SH-SY5Y (cell line): ENCODE measurements around the gene RAB27A.

Experiments used
- GATA2 ChIP-seq: IDR thresholded peaks from 2 replicates; pipeline ENCODE4 v1.6.1; 2011; ENCODE audit warnings: mild to moderate bottlenecking, low read depth, low read length
- GATA3 ChIP-seq: IDR thresholded peaks from 2 replicates; pipeline ENCODE4 v1.6.1; 2011; ENCODE audit warnings: low read depth, mild to moderate bottlenecking, low read length, moderate library complexity

RAB27A gene

DNA sequence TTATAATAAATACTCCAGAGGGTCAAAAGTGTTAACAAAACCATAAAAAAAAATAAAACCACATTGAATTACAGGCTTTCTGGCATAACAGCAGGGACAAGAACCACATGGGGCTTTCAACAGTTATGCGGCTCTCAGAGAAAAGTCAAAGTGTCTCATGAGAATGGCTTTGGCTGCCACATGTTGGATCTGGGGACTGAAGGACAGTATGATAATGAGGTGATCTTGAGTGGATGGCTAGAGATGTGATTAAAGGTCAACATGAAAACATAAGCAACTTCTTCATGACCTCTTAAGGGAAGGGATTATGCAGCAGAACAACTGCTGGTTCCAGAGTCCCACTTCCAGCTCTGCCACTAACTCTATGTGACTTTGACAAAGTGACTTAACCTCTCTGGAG, 5.2 kb downstream of the RAB27A start:
- no peak for TF ChIP-seq GATA2
- no peak for TF ChIP-seq GATA3

- TF ChIP-seq GATA3 = no peak
- no peak for TF ChIP-seq GATA2
Measured at GRCh38 chr15:55283379-55284147, 6.0 kb downstream of the RAB27A start.

- TF ChIP-seq GATA2 = no peak
- TF ChIP-seq GATA3 = no peak
Measured at GRCh38 chr15:55282284-55282833, 7.3 kb downstream of the RAB27A start.

DNA sequence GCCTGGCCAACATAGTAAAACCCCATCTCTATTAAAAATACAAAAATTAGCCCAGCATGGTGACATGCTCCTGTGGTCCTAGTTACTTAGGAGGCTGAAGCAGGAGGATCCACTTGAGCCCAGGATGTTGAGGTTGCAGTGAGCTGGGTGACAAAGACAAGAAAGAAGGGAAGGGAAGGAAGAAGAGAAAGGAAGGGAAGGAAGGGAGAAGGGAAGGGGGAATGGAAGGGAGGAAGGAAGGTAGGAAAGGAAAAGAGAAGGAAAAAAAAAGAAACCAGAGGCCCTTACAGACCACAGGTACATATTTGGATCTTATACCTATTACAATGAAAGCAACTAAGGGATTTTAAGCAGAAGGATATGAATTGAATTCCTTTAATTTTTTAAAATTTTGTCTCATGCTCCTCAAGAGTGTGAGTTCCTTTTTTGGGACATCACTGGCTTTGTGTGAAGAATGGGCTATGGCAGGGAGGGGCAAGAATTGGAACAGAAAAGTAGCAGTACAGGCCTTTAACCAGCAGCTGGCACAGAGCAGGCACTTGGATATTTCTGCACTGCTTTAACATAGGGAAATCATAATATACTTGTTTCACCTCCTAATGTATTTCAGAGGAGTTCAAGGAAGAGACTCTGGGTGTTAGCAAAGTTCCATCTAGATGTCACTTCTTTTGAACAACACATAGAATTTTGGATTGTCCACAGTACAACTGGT, 7.9 kb downstream of the RAB27A start:
- TF ChIP-seq GATA3 (no peak), GATA2 (no peak)

- TF ChIP-seq GATA3 = no peak
- no peak for TF ChIP-seq GATA2
Measured at GRCh38 chr15:55279746-55280351, 9.8 kb downstream of the RAB27A start.

DNA sequence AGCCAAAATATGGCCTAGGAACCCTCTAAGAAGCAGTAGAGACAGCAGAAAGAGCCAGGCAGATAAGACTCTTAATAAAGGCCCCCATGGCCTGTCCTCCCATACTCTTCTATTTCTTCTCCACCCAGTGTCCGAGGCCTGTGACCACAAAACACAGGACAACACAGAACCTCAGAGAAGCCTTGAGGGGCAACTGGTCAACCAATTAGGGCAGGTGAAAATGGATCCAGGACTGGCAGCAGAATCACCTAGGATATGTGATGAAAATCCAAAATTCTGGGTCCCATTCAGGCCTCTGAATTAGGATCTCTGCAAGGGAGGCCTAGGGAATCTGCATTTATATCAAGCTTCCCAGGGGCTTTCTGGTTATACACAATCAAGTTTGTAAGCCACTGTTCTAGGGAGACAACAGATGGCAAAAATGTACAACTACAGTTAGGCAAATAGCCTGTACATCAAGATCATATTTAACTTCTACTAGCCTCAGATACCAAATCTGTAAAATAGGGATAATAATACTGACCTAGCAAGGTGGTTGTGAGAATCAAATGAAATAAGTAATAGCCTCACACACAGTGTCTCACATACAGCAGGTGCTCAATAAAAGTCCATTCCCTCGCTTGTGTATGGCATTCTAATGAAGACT, 10.4 kb downstream of the RAB27A start:
- TF ChIP-seq GATA2 (no peak), GATA3 (no peak)

GRCh38 chr15:55277715-55278114, 11.9 kb downstream of the RAB27A start:
- no peak for TF ChIP-seq GATA2
- no peak for TF ChIP-seq GATA3

DNA sequence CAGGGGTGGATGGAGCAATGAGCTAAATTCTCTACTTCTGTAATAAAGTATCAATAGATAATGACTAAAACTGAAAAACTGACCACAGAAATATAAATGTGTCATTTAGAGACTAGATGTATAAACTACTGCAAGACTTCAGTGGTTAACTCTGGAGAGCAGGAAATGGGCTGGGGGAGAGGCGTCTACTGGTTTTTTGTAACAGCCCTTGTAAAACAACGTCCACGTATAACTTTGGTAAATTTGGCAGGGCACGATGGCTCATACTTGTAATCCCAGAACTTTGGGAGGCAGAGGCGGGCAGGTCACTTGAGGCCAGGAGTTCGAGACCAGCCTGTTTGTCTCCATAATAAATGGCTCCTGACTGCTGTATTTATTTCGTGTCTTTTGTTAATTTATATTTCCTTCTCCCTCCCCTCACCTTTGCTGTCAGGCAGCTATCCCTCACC, 12.5 kb downstream of the RAB27A start:
- TF ChIP-seq GATA3 (no peak), GATA2 (no peak)

DNA sequence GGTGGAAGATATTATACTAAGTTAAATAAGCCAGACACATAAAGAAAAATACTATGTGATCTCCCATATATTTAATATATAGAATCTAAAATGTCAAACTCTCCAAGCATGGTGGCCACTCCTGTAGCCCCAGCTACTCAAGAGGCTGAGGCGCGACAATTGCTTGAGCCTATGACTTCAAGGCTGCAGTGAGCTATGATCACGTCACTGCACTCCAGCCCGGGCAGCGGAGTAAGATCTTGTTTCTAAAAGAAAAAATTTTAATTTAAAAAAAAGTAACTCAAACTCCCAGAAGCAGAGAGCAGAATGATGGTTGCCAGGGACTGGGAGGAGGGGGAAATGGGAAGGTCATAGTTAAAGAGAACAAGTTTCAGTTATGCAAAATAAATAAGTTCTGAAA, 13.3 kb downstream of the RAB27A start:
- TF ChIP-seq GATA3 = no peak
- no peak for TF ChIP-seq GATA2

GRCh38 chr15:55270291-55270690, 19.3 kb downstream of the RAB27A start:
- TF ChIP-seq GATA2 = no peak
- no peak for TF ChIP-seq GATA3

- no peak for TF ChIP-seq GATA2
- TF ChIP-seq GATA3 = no peak
Measured at GRCh38 chr15:55268176-55268695, 21.4 kb downstream of the RAB27A start.

- TF ChIP-seq GATA3 (no peak), GATA2 (no peak)
Measured at GRCh38 chr15:55267401-55268175, 22.0 kb downstream of the RAB27A start.

DNA sequence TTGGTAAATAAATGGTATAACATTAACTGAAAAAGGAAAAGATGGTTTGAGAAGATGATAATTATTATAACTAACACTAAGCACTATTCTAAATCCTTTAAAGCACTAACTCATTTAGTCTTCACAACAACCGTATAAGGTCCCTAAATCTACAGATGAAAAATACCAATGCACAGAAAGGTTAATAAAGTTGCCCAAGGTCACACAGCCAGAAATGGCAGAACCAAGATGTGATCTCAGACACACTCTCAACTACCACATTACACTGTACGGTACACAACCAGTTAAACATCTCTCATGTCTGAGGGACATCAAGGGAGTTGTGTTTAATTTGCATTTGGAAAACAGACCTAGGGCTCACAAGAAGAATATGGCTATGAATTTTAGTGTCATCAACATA, 23.1 kb downstream of the RAB27A start:
- TF ChIP-seq GATA3 (no peak), GATA2 (no peak)
